OCI-LY1 (cell line): ENCODE results near the gene ELAVL4.

Experiments used
- H2AFZ ChIP-seq: fragments of 200-600 bp; sonication (generic), shearing (Covaris generic); 2 replicates; pipeline ENCODE4 v1.6.0; 2014; ENCODE audit warnings: antibody characterized with exemption, mild to moderate bottlenecking, low read length
- H3F3A ChIP-seq: fragments of 200-600 bp; sonication (generic), shearing (Covaris generic); 2 replicates; pipeline ENCODE4 v1.6.0; 2014; ENCODE audit warnings: mild to moderate bottlenecking, antibody characterized with exemption, low read length, moderate library complexity; ENCODE audit not compliant: insufficient read depth
- H3K27ac ChIP-seq: fragments of 200-600 bp; sonication (generic); 2 replicates; pipeline ENCODE4 v1.5.1; 2014; ENCODE audit warnings: low read length, mixed run types, mild to moderate bottlenecking, low read depth; ENCODE audit not compliant: poor library complexity, severe bottlenecking
- H3K27me3 ChIP-seq: fragments of 200-600 bp; sonication (generic); 2 replicates; pipeline ENCODE4 v1.6.0; 2014; ENCODE audit warnings: antibody characterized with exemption, mild to moderate bottlenecking, low read length, moderate library complexity; ENCODE audit not compliant: insufficient read depth
- H3K36me3 ChIP-seq: fragments of 200-600 bp; sonication (generic); 2 replicates; pipeline ENCODE4 v1.6.1; 2014; ENCODE audit warnings: mild to moderate bottlenecking, antibody characterized with exemption, low read length, moderate library complexity, mixed read lengths; ENCODE audit not compliant: insufficient read depth
- H3K4me1 ChIP-seq: fragments of 200-600 bp; sonication (generic); 2 replicates; pipeline ENCODE4 v1.5.1; 2014; ENCODE audit warnings: mild to moderate bottlenecking, low read length, moderate library complexity; ENCODE audit not compliant: insufficient read depth, severe bottlenecking
- H3K4me2 ChIP-seq: fragments of 200-600 bp; sonication (generic), shearing (Covaris generic); 2 replicates; pipeline ENCODE4 v1.6.1; 2014; ENCODE audit warnings: low read length
- H3K4me3 ChIP-seq: fragments of 200-600 bp; sonication (generic); 2 replicates; pipeline ENCODE4 v1.5.1; 2014; ENCODE audit warnings: low read length, low read depth, mild to moderate bottlenecking, mixed read lengths; ENCODE audit not compliant: poor library complexity, severe bottlenecking
- H3K79me2 ChIP-seq: fragments of 200-600 bp; shearing (Covaris generic); 2 replicates; pipeline ENCODE4 v1.6.1; 2016; ENCODE audit warnings: mixed run types, low read length, mixed read lengths; ENCODE audit not compliant: insufficient read depth
- H3K9ac ChIP-seq: fragments of 200-600 bp; sonication (generic), shearing (Covaris generic); 2 replicates; pipeline ENCODE4 v1.6.1; 2014; ENCODE audit warnings: mild to moderate bottlenecking, low read length, mixed read lengths
- H3K9me2 ChIP-seq: fragments of 200-600 bp; sonication (generic), shearing (Covaris generic); 2 replicates; pipeline ENCODE4 v1.6.1; 2014; ENCODE audit warnings: low read depth, mild to moderate bottlenecking, low read length, mixed read lengths
- H3K9me3 ChIP-seq: fragments of 200-600 bp; shearing (Covaris generic); 2 replicates; pipeline ENCODE4 v1.6.1; 2014; ENCODE audit warnings: low read length, mixed read lengths
- H4K20me1 ChIP-seq: fragments of 200-600 bp; sonication (generic), shearing (Covaris generic); 2 replicates; pipeline ENCODE4 v1.6.0; 2016; ENCODE audit warnings: mild to moderate bottlenecking, low read length; ENCODE audit not compliant: insufficient read depth
- CTCF ChIP-seq: fragments of 200-600 bp; sonication (generic), shearing (Covaris generic); IDR thresholded peaks from 2 replicates; pipeline ENCODE4 v1.5.1; 2017; ENCODE audit warnings: mild to moderate bottlenecking, antibody characterized with exemption, low read length, moderate library complexity, mixed read lengths
- EZH2 ChIP-seq: fragments of 200-600 bp; sonication (generic), shearing (Covaris generic); IDR thresholded peaks from 2 replicates; pipeline ENCODE4 v1.8.0; 2017; ENCODE audit warnings: borderline replicate concordance, mixed run types, mild to moderate bottlenecking, antibody characterized with exemption, low read length, moderate library complexity, mixed read lengths

Gene ELAVL4

GRCh38 chr1:50108497-50109059, at the start of gene ELAVL4:
TSS of gene ELAVL4 (plus strand) at chr1:50108920. CDS start at chr1:50109190, 270 bp downstream.
- no peaks in the 10 kb centered on the region for H3K36me3 ChIP-seq
- H3K4me1 ChIP-seq = no peaks in the 10 kb centered on the region
- H3K9me3 ChIP-seq = no peaks in the 10 kb centered on the region
- no peak within 1 kb of the TSS for H3K4me3 ChIP-seq
- no peaks in the 10 kb centered on the region for H3K9me2 ChIP-seq
- H3K79me2 ChIP-seq = no peaks in the 10 kb centered on the region
- no peak for TF ChIP-seq EZH2
- TF ChIP-seq CTCF = no peak
- H3K4me2 ChIP-seq = no peak within 1 kb of the TSS
- H3K27ac ChIP-seq = no peak within 1 kb of the TSS
- no peak within 1 kb of the TSS for H3K9ac ChIP-seq
- H3F3A ChIP-seq = no peaks in the 10 kb centered on the region
- no peaks in the 10 kb centered on the region for H3K27me3 ChIP-seq
- H4K20me1 ChIP-seq = no peaks in the 10 kb centered on the region
- H2AFZ ChIP-seq = no peak within 1 kb of the TSS

GRCh38 chr1:50060279-50060678, 48.4 kb upstream of the ELAVL4 start:
- no peak overlapping the region for H3K4me3 ChIP-seq
- no peaks in the 10 kb centered on the region for H3K9me3 ChIP-seq
- H3K27ac ChIP-seq = no peak overlapping the region

GRCh38 chr1:50066806-50067205, 41.9 kb upstream of the ELAVL4 start:
- Histone ChIP-seq H3K9me2 (no peaks in the 10 kb centered on the region), H3K9me3 (no peaks in the 10 kb centered on the region), H3K9ac (no peak overlapping the region), H3K79me2 (no peaks in the 10 kb centered on the region), H3K27ac (no peak overlapping the region), H3K4me2 (no peak overlapping the region), H4K20me1 (no peaks in the 10 kb centered on the region), H3K27me3 (no peaks in the 10 kb centered on the region), H2AFZ (no peak overlapping the region), H3K36me3 (no peaks in the 10 kb centered on the region), H3F3A (no peaks in the 10 kb centered on the region), H3K4me3 (no peak overlapping the region), H3K4me1 (no peaks in the 10 kb centered on the region)
- TF ChIP-seq EZH2 (no peak), CTCF (no peak)

More at GRCh38 chr1:50060279-50060678, 48.4 kb upstream of the ELAVL4 start:
- no peak overlapping the region for H2AFZ ChIP-seq
- no peaks in the 10 kb centered on the region for H3K79me2 ChIP-seq
- H3F3A ChIP-seq = no peaks in the 10 kb centered on the region
- H3K27me3 ChIP-seq = no peaks in the 10 kb centered on the region
- no peaks in the 10 kb centered on the region for H3K9me2 ChIP-seq
- H3K4me1 ChIP-seq = no peaks in the 10 kb centered on the region
- no peaks in the 10 kb centered on the region for H4K20me1 ChIP-seq
- no peak overlapping the region for H3K9ac ChIP-seq
- H3K4me2 ChIP-seq = no peak overlapping the region
- no peaks in the 10 kb centered on the region for H3K36me3 ChIP-seq
- TF ChIP-seq CTCF = no peak
- TF ChIP-seq EZH2 = no peak
